Liver (tissue), 9 donors: ENCODE results near the gene ARMC5. TPM values are rescaled to one million over a fixed set of nuclear protein-coding genes. Genes with fewer than 3 reads are reported as not detected.

Experiments used
- DNase-seq: peaks from one replicate; pipeline ENCODE4 v3.0.0-alpha.2; 2017; ENCODE audit warnings: low spot score
- H3K27ac ChIP-seq, 2 donors: one replicate each; pipeline ENCODE4 v1.7.0; 2013; ENCODE audit warnings: inconsistent platforms in 2 of 2, low read length in 2 of 2, control low read depth in 1 of 2, low read depth in 1 of 2, mild to moderate bottlenecking in 1 of 2
- H3K27me3 ChIP-seq, 4 donors: one replicate each; pipeline versions ENCODE4 v1.6.1 to v1.7.0; 2013; ENCODE audit warnings: low read length in 3 of 4, inconsistent platforms in 1 of 4, mild to moderate bottlenecking in 1 of 4, moderate library complexity in 1 of 4; ENCODE audit not compliant: control insufficient read depth in 4 of 4, insufficient read depth in 4 of 4
- H3K36me3 ChIP-seq, 4 donors: one replicate each; pipeline versions ENCODE4 v1.6.1 to v1.7.0; 2013; ENCODE audit warnings: low read length in 3 of 4, mild to moderate bottlenecking in 3 of 4, low read depth in 1 of 4, moderate library complexity in 1 of 4; ENCODE audit not compliant: control insufficient read depth in 4 of 4, insufficient read depth in 3 of 4
- H3K4me1 ChIP-seq, 4 donors: one replicate each; pipeline versions ENCODE4 v1.6.1 to v1.7.0; 2013; ENCODE audit warnings: low read length in 3 of 4, mild to moderate bottlenecking in 3 of 4, moderate library complexity in 1 of 4; ENCODE audit not compliant: control insufficient read depth in 4 of 4, insufficient read depth in 4 of 4
- H3K4me3 ChIP-seq, 3 donors: one replicate each; pipeline versions ENCODE4 v1.6.1 to v1.7.0; 2013; ENCODE audit warnings: low read length in 3 of 3, control low read depth in 1 of 3, low read depth in 1 of 3, mild to moderate bottlenecking in 1 of 3
- H3K9ac ChIP-seq, 2 donors: one replicate each; pipeline ENCODE4 v1.7.0; 2013; ENCODE audit warnings: low read length in 2 of 2, mild to moderate bottlenecking in 2 of 2, moderate library complexity in 2 of 2, control low read depth in 1 of 2, low read depth in 1 of 2
- H3K9me3 ChIP-seq, 4 donors: one replicate each; pipeline versions ENCODE4 v1.6.1 to v1.7.0; 2013; ENCODE audit warnings: low read length in 3 of 4; ENCODE audit not compliant: control insufficient read depth in 4 of 4
- FOXA1 ChIP-seq: IDR thresholded peaks from 2 replicates; pipeline ENCODE4 v1.6.1; 2016; ENCODE audit warnings: antibody characterized with exemption
- FOXA2 ChIP-seq: IDR thresholded peaks from 2 replicates; pipeline ENCODE4 v1.6.1; 2016; ENCODE audit warnings: antibody characterized with exemption
- GABPA ChIP-seq, 2 donors: IDR thresholded peaks in 1 of 2; conservative IDR thresholded peaks in 1 of 2; 2 replicates each; pipeline ENCODE4 v1.6.1; 2016; ENCODE audit warnings: antibody characterized with exemption in 2 of 2, mild to moderate bottlenecking in 1 of 2, moderate library complexity in 1 of 2
- HNF4A ChIP-seq, 2 donors: conservative IDR thresholded peaks; 2 replicates each; pipeline ENCODE4 v1.6.1; 2016; ENCODE audit warnings: antibody characterized with exemption in 2 of 2, mild to moderate bottlenecking in 2 of 2
- HNF4G ChIP-seq: IDR thresholded peaks from 2 replicates; pipeline ENCODE4 v1.6.1; 2016; ENCODE audit warnings: antibody characterized with exemption
- NR2F2 ChIP-seq: IDR thresholded peaks from 2 replicates; pipeline ENCODE4 v1.6.1; 2016; ENCODE audit warnings: antibody characterized with exemption
- RXRA ChIP-seq, 2 donors: IDR thresholded peaks; 2 replicates each; pipeline ENCODE4 v1.6.1; 2017 to 2018; ENCODE audit warnings: antibody characterized with exemption in 2 of 2, mild to moderate bottlenecking in 1 of 2
- SP1 ChIP-seq: IDR thresholded peaks from 2 replicates; pipeline ENCODE4 v1.6.1; 2018; ENCODE audit warnings: antibody characterized with exemption, mild to moderate bottlenecking
- TAF1 ChIP-seq: conservative IDR thresholded peaks from 2 replicates; pipeline ENCODE4 v1.6.1; 2016; ENCODE audit warnings: antibody characterized with exemption, mild to moderate bottlenecking
- YY1 ChIP-seq: IDR thresholded peaks from 2 replicates; pipeline ENCODE4 v1.6.1; 2016; ENCODE audit warnings: antibody characterized with exemption, mild to moderate bottlenecking
- ZBTB33 ChIP-seq: IDR thresholded peaks from 2 replicates; pipeline ENCODE4 v1.6.1; 2016; ENCODE audit warnings: antibody characterized with exemption
- WGBS: extraction: QIAGEN DNeasy Blood & Tissue Kit; methylation state at CpG from one replicate; pipeline ENCODE4 v1.1.7; 2013; 5-methylcytosine and 5-hydroxymethylcytosine counted together
- polyA plus RNA-seq, 2 donors: library from polyadenylated mRNA; stranded (reverse) in 1 of 2; unstranded in 1 of 2; fragments of 200-250 nt in 1 of 2; fragments of >200 nt in 1 of 2; fragmentation: Nextera tagmentation in 1 of 2; extraction: Ambion mirVana in 1 of 2; gene quantifications; one replicate each; pipeline versions ENCODE4 v1.2.1 to v1.2.3, GENCODE V29; 2013 to 2015
- total RNA-seq, 2 donors: library from RNA; depleted of rRNA; stranded (reverse); fragments of >200 nt; gene quantifications; one replicate each; pipeline ENCODE4 v1.2.3, GENCODE V29; 2014
- TF ChIP-seq, protein P1 (sequence below): IDR thresholded peaks from 2 replicates; pipeline ENCODE4 v1.6.1; 2016; ENCODE audit warnings: antibody characterized with exemption
- TF ChIP-seq, protein P2 (sequence below): fragments of 150-350 bp; IDR thresholded peaks from 2 replicates; pipeline ENCODE4 v1.5.1; 2017; ENCODE audit warnings: improper control_type of control experiment, low read depth, low read length; ENCODE audit not compliant: missing input control
- TF ChIP-seq, protein P3 (sequence below): IDR thresholded peaks from 2 replicates; pipeline ENCODE4 v1.6.1; 2016; ENCODE audit warnings: antibody characterized with exemption
- TF ChIP-seq, protein P4 (sequence below): IDR thresholded peaks from 2 replicates; pipeline ENCODE4 v1.6.1; 2016; ENCODE audit warnings: antibody characterized with exemption, mild to moderate bottlenecking
- donor health status: healthy.
- donor health status: healthy.
- donor health status: healthy.
- donor health status: healthy.
- donor health status: healthy.

The ARMC5 gene
- total and polyA plus RNA-seq, 4 donors: 5.4 to 13.3 (median 11.4) TPM

GRCh38 chr16:31427441-31428278, 31.6 kb upstream of the ARMC5 start:
- peak overlapping the region; percentile 6 to 69 for H3K27ac ChIP-seq
- H3K9ac ChIP-seq: no peak overlapping the region
- peak; percentile 52 for DNase-seq
- WGBS: 28% methylated on average over 74 of the region's 83 CpGs
- no peaks in the 10 kb centered on the region for H3K27me3 ChIP-seq
- H3K9me3 ChIP-seq: no peaks in the 10 kb centered on the region
- TF ChIP-seq HNF4A (conservative IDR thresholded peaks at IDR 0.05): peak in 1 of 2 donors; percentile 25
- no peak for TF ChIP-seq YY1
- no peak for TF ChIP-seq GABPA (IDR thresholded peaks at IDR 0.05 in 1 of 2, conservative IDR thresholded peaks at IDR 0.05 in 1 of 2)
- TF ChIP-seq, protein P1, sequence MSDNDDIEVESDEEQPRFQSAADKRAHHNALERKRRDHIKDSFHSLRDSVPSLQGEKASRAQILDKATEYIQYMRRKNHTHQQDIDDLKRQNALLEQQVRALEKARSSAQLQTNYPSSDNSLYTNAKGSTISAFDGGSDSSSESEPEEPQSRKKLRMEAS: peak; percentile 44
- TF ChIP-seq RXRA (IDR thresholded peaks at IDR 0.05): no peak
- H3K4me1 ChIP-seq: peaks cover 3 to 7% (median 5%) of the 10 kb centered on the region in 4 donors
- H3K4me3 ChIP-seq: peak overlapping the region; percentile 27 to 58 (median 32)
- H3K36me3 ChIP-seq: no peaks in the 10 kb centered on the region

- Histone ChIP-seq H3K36me3 (no peaks in the 10 kb centered on the region), H3K27me3 (no peaks in the 10 kb centered on the region), H3K9me3 (no peaks in the 10 kb centered on the region), H3K27ac (peak within 1 kb of the TSS; percentile 18 to 69), H3K9ac (peak within 1 kb of the TSS in 1 of 2 donors; percentile 12), H3K4me1 (peaks cover 3 to 7% (median 5%) of the 10 kb centered on the region in 4 donors), H3K4me3 (peak within 1 kb of the TSS; percentile 27 to 58 (median 32))
- WGBS: 52% methylated on average over 7 of the region's 7 CpGs
- TF ChIP-seq, protein P2, sequence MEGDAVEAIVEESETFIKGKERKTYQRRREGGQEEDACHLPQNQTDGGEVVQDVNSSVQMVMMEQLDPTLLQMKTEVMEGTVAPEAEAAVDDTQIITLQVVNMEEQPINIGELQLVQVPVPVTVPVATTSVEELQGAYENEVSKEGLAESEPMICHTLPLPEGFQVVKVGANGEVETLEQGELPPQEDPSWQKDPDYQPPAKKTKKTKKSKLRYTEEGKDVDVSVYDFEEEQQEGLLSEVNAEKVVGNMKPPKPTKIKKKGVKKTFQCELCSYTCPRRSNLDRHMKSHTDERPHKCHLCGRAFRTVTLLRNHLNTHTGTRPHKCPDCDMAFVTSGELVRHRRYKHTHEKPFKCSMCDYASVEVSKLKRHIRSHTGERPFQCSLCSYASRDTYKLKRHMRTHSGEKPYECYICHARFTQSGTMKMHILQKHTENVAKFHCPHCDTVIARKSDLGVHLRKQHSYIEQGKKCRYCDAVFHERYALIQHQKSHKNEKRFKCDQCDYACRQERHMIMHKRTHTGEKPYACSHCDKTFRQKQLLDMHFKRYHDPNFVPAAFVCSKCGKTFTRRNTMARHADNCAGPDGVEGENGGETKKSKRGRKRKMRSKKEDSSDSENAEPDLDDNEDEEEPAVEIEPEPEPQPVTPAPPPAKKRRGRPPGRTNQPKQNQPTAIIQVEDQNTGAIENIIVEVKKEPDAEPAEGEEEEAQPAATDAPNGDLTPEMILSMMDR: no peak
- TF ChIP-seq HNF4A (conservative IDR thresholded peaks at IDR 0.05): no peak
- no peak for TF ChIP-seq YY1
- TF ChIP-seq SP1: no peak
- TF ChIP-seq, protein P3, sequence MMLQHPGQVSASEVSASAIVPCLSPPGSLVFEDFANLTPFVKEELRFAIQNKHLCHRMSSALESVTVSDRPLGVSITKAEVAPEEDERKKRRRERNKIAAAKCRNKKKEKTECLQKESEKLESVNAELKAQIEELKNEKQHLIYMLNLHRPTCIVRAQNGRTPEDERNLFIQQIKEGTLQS: no peak
- no peak for TF ChIP-seq NR2F2
- DNase-seq: no peak
Measured at GRCh38 chr16:31428279-31428597, 31.1 kb upstream of the ARMC5 start, which contains the start of gene COX6A2. COX6A2 (minus strand) TSS chr16:31428360; CDS start chr16:31428325, 35 bp downstream.

DNA sequence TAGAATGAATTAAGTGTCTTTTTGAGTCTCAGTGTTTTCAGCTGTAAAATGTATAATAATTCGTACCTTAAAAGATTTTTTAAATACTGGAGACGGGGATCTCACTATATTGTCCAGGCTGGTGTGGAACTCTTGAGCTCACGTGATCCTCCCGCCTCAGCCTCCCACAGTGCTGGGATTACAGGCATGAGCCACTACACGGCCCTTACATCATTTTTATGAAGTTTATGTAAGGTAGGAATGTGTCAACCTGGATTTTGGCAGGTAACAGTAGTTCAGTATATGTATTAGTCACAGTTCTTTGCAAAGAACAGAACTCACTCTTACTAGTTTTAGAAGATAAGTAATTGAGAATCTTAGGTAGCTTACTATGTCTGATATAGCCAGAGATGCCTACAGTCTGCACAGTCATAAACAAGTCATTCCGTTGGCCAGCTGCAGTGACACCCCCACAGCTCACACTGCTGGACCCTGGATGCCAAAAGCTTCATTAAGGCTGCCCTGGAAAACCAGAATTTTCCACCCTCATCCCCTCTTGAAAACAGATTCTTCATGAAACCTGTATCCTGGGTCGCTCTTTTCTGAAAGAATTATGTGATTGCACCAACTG, 30.6 kb upstream of the ARMC5 start:
- Histone ChIP-seq H3K36me3 (no peaks in the 10 kb centered on the region), H3K27me3 (no peaks in the 10 kb centered on the region), H3K9me3 (no peaks in the 10 kb centered on the region), H3K27ac (peak overlapping the region in 1 of 2 donors; percentile 18), H3K9ac (no peak overlapping the region), H3K4me1 (peaks cover 3 to 7% (median 5%) of the 10 kb centered on the region in 4 donors), H3K4me3 (peak overlapping the region in 1 of 3 donors; percentile 58)
- TF ChIP-seq SP1 (no peak), FOXA1 (no peak), TAF1 (no peak), ZBTB33 (no peak), YY1 (no peak), FOXA2 (no peak), HNF4G (no peak), NR2F2 (no peak)
- TF ChIP-seq, protein P4, sequence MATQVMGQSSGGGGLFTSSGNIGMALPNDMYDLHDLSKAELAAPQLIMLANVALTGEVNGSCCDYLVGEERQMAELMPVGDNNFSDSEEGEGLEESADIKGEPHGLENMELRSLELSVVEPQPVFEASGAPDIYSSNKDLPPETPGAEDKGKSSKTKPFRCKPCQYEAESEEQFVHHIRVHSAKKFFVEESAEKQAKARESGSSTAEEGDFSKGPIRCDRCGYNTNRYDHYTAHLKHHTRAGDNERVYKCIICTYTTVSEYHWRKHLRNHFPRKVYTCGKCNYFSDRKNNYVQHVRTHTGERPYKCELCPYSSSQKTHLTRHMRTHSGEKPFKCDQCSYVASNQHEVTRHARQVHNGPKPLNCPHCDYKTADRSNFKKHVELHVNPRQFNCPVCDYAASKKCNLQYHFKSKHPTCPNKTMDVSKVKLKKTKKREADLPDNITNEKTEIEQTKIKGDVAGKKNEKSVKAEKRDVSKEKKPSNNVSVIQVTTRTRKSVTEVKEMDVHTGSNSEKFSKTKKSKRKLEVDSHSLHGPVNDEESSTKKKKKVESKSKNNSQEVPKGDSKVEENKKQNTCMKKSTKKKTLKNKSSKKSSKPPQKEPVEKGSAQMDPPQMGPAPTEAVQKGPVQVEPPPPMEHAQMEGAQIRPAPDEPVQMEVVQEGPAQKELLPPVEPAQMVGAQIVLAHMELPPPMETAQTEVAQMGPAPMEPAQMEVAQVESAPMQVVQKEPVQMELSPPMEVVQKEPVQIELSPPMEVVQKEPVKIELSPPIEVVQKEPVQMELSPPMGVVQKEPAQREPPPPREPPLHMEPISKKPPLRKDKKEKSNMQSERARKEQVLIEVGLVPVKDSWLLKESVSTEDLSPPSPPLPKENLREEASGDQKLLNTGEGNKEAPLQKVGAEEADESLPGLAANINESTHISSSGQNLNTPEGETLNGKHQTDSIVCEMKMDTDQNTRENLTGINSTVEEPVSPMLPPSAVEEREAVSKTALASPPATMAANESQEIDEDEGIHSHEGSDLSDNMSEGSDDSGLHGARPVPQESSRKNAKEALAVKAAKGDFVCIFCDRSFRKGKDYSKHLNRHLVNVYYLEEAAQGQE: no peak
- 80% methylated on average over 7 of the region's 7 CpGs for WGBS
- no peak for DNase-seq
